Brain microvascular endothelial cell (primary cell): ENCODE data around the gene CEP112.
A peak's percentile ranks its signal among the peaks of the same experiment; 100 is the strongest.

Experiments used
- DNase-seq: peaks from one replicate; pipeline ENCODE4 v3.0.0-alpha.2; 2020
- H3K27ac ChIP-seq: fragments of 250-450 bp; sonication (Bioruptor Pico); 2 replicates; pipeline ENCODE4 v1.5.1; 2020; ENCODE audit warnings: mild to moderate bottlenecking, moderate library complexity
- H3K27me3 ChIP-seq: fragments of 250-450 bp; sonication (Bioruptor Pico); replicated peaks from 2 replicates; pipeline ENCODE4 v1.5.1; 2020; ENCODE audit warnings: mild to moderate bottlenecking
- H3K36me3 ChIP-seq: fragments of 250-450 bp; sonication (Bioruptor Pico); replicated peaks from 2 replicates; pipeline ENCODE4 v1.5.1; 2020; ENCODE audit warnings: mild to moderate bottlenecking
- H3K4me3 ChIP-seq: 2 replicates; pipeline ENCODE4 v1.5.1; 2011; ENCODE audit warnings: low read depth, mild to moderate bottlenecking, control low read depth, low read length, moderate library complexity
- in situ Hi-C: cut with HindIII; loops from 2 replicates; pipeline ENCODE4 v1.10.0; 2017; ENCODE audit warnings: low sequenced_read_pairs, low pct_ligation_motif_present
- TF ChIP-seq, protein P1 (sequence below): IDR thresholded peaks from 2 replicates; pipeline ENCODE4 v1.5.1; 2011; ENCODE audit warnings: low read depth, mild to moderate bottlenecking, moderate library complexity, low read length, control low read depth, inconsistent platforms; ENCODE audit errors: missing control alignments

Gene CEP112

GRCh38 chr17:65609286-65609685, 582.6 kb downstream of the CEP112 start:
- Histone ChIP-seq H3K27me3 (no peaks in the 10 kb centered on the region), H3K27ac (no peak overlapping the region), H3K4me3 (no peak overlapping the region), H3K36me3 (no peaks in the 10 kb centered on the region)
- TF ChIP-seq, protein P1, sequence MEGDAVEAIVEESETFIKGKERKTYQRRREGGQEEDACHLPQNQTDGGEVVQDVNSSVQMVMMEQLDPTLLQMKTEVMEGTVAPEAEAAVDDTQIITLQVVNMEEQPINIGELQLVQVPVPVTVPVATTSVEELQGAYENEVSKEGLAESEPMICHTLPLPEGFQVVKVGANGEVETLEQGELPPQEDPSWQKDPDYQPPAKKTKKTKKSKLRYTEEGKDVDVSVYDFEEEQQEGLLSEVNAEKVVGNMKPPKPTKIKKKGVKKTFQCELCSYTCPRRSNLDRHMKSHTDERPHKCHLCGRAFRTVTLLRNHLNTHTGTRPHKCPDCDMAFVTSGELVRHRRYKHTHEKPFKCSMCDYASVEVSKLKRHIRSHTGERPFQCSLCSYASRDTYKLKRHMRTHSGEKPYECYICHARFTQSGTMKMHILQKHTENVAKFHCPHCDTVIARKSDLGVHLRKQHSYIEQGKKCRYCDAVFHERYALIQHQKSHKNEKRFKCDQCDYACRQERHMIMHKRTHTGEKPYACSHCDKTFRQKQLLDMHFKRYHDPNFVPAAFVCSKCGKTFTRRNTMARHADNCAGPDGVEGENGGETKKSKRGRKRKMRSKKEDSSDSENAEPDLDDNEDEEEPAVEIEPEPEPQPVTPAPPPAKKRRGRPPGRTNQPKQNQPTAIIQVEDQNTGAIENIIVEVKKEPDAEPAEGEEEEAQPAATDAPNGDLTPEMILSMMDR = no peak
- in situ Hi-C loops = no loop called here
- DNase-seq = no peak

DNA sequence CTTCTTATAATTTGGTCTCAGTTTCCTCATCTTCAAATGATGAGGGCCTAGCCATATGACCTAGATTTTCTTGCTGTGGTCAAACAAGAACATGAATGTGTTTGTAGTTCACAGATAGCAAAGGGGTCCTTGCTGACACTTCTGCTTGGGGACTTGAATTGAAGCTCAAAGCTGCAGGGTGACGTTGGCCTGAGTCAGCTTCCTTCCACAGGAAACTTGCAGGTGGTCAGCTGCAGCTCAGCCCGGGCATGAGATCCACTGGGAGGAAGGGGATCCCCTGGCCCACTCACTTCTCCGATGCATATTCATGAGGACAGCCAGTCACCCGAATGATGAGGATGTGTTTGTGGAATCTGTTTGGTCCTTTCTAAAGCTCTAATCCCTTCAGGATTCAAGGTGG, 587.9 kb downstream of the CEP112 start:
- TF ChIP-seq, protein P1 = no peak
- no peak overlapping the region for H3K4me3 ChIP-seq
- in situ Hi-C loops = no loop called here
- no peak overlapping the region for H3K27ac ChIP-seq
- no peaks in the 10 kb centered on the region for H3K27me3 ChIP-seq
- H3K36me3 ChIP-seq = no peaks in the 10 kb centered on the region
- DNase-seq = peak; percentile 35

GRCh38 chr17:65601881-65602280, 590.1 kb downstream of the CEP112 start:
- DNase-seq = no peak
- in situ Hi-C loops = no loop called here
- no peak overlapping the region for H3K4me3 ChIP-seq
- TF ChIP-seq, protein P1 = no peak
- H3K36me3 ChIP-seq = no peaks in the 10 kb centered on the region
- H3K27ac ChIP-seq = no peak overlapping the region
- H3K27me3 ChIP-seq = no peaks in the 10 kb centered on the region

DNA sequence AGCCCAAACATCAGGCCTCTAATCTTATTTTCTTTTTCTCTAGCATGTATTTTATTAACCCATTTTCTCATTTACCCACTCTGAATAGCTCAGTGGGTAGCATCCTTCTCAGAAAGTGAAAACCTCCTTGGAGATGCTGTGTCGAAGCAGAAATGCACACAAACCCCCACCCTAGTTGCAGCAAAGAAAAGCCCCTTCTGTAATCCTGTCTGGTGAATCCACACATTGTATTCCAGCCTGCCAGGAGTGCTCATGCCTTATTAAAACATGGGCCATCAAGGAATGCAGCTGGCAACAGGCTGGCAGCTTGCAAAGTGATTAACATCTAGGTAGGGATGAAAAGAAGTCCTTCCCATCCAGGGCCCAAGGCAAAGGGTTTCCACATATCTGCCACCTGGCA, 590.8 kb downstream of the CEP112 start:
- Histone ChIP-seq H3K27ac (no peak overlapping the region), H3K27me3 (no peaks in the 10 kb centered on the region), H3K36me3 (no peaks in the 10 kb centered on the region), H3K4me3 (no peak overlapping the region)
- DNase-seq = no peak
- in situ Hi-C loops = no loop called here
- TF ChIP-seq, protein P1 = no peak

DNA sequence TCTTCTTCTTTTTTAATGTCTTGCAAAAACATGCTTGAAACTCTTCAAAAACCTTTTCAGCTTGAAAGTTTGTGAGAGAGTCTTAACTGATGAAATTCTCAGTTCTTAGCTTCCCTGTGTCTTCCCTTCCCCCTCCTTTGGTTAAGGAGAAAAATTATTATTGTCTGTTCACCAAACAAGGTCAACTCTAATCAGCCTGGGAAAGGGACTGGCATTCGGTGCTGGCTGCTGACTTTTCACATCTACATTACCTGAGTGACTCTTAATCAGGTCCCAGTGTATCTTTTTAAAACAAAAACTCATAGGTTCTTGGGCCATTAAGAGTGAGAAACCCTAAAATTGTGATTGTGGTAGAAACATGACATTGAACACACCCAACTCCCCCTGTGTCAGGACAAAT, 591.4 kb downstream of the CEP112 start:
- TF ChIP-seq, protein P1 = no peak
- in situ Hi-C loops = no loop called here
- DNase-seq = no peak
- Histone ChIP-seq H3K27me3 (no peaks in the 10 kb centered on the region), H3K4me3 (no peak overlapping the region), H3K27ac (no peak overlapping the region), H3K36me3 (no peaks in the 10 kb centered on the region)

GRCh38 chr17:65599650-65600049, 592.3 kb downstream of the CEP112 start:
- TF ChIP-seq, protein P1 = no peak
- in situ Hi-C loops = no loop called here
- Histone ChIP-seq H3K27me3 (no peaks in the 10 kb centered on the region), H3K36me3 (no peaks in the 10 kb centered on the region), H3K4me3 (no peak overlapping the region), H3K27ac (no peak overlapping the region)
- DNase-seq = no peak
